ENCODE data around the gene DHTKD1. TPM values are rescaled to one million over a fixed set of nuclear protein-coding genes. Genes with fewer than 3 reads are reported as not detected.

DHTKD1 gene
- total RNA-seq, result 16.7 TPM
- long read RNA-seq, full-length matches to known transcripts, result 15 of 31 reads
- long read RNA-seq, partial matches to known transcripts, result 8 of 31 reads
- long read RNA-seq, other reads (novel, unspliced or antisense), result 8 of 31 reads

- Histone ChIP-seq H3K9me3 (no peaks in the 10 kb centered on the region), H3K36me3 (no peaks in the 10 kb centered on the region), H3K4me1 (peaks cover 8% of the 10 kb centered on the region), H3K27ac (peak within 1 kb of the TSS; percentile 92), H3K27me3 (no peaks in the 10 kb centered on the region), H3K4me3 (peak within 1 kb of the TSS; percentile 92)
- ATAC-seq (peak; percentile 100), DNase-seq (peak; percentile 100)
- TF ChIP-seq CTCF (IDR thresholded peaks at IDR 0.05), result peak; percentile 51
- intact Hi-C loops (cut with DNase I), result no loop called here
Observed at GRCh38 chr10:12068449-12069269, at the start of gene DHTKD1. Gene DHTKD1, plus strand, starts transcription at chr10:12068954. Its CDS starts 80 bp downstream, at chr10:12069034.

GRCh38 chr10:12019283-12019971, 49.3 kb upstream of the DHTKD1 start:
- no peak for ATAC-seq

GRCh38 chr10:12020574-12020973, 48.2 kb upstream of the DHTKD1 start:
- ATAC-seq (no peak), DNase-seq (no peak)
- no peaks in the 10 kb centered on the region for H3K9me3 ChIP-seq
- H3K4me1 ChIP-seq, result peaks cover 5% of the 10 kb centered on the region
- H3K27ac ChIP-seq, result no peak overlapping the region
- no peaks in the 10 kb centered on the region for H3K27me3 ChIP-seq
- H3K4me3 ChIP-seq, result no peak overlapping the region
- H3K36me3 ChIP-seq, result no peaks in the 10 kb centered on the region
- TF ChIP-seq CTCF (IDR thresholded peaks at IDR 0.05), result no peak
- intact Hi-C loops (cut with DNase I), result no loop called here

More at GRCh38 chr10:12019283-12019971, 49.3 kb upstream of the DHTKD1 start:
- Histone ChIP-seq H3K36me3 (no peaks in the 10 kb centered on the region), H3K4me1 (peaks cover 5% of the 10 kb centered on the region), H3K27me3 (no peaks in the 10 kb centered on the region), H3K4me3 (no peak overlapping the region), H3K9me3 (no peaks in the 10 kb centered on the region), H3K27ac (no peak overlapping the region)
- no peak for DNase-seq
- intact Hi-C loops (cut with DNase I), result no loop called here
- no peak for TF ChIP-seq CTCF (IDR thresholded peaks at IDR 0.05)

GRCh38 chr10:12022580-12023257, 46.0 kb upstream of the DHTKD1 start:
- DNase-seq (no peak), ATAC-seq (no peak)
- Histone ChIP-seq H3K4me3 (no peak overlapping the region), H3K27ac (no peak overlapping the region), H3K36me3 (no peaks in the 10 kb centered on the region), H3K4me1 (peaks cover 5% of the 10 kb centered on the region), H3K9me3 (no peaks in the 10 kb centered on the region), H3K27me3 (no peaks in the 10 kb centered on the region)
- no peak for TF ChIP-seq CTCF (IDR thresholded peaks at IDR 0.05)
- intact Hi-C loops (cut with DNase I), result no loop called here

- Histone ChIP-seq H3K27ac (no peak overlapping the region), H3K27me3 (no peaks in the 10 kb centered on the region), H3K9me3 (no peaks in the 10 kb centered on the region), H3K4me1 (no peaks in the 10 kb centered on the region), H3K4me3 (no peak overlapping the region), H3K36me3 (peaks cover 24% of the 10 kb centered on the region)
- DNase-seq (no peak), ATAC-seq (no peak)
- intact Hi-C loops (cut with DNase I), result no loop called here
- no peak for TF ChIP-seq CTCF (IDR thresholded peaks at IDR 0.05)
Observed at GRCh38 chr10:12025591-12025990, 43.2 kb upstream of the DHTKD1 start.

All from upper lobe of right lung (tissue), 1 donor.